Superior temporal gyrus (tissue), 1 donor: ENCODE data around the gene PRKD1.
"Not testable (repeated sequence)": the region's sequence is repeated elsewhere in the genome, so short reads cannot be mapped to it uniquely, and the experiment has no call there.

Experiments used
- DNase-seq: peaks from one replicate; pipeline ENCODE4 v3.0.0-alpha.2; 2016; ENCODE audit errors: extremely low spot score

The PRKD1 gene

DNA sequence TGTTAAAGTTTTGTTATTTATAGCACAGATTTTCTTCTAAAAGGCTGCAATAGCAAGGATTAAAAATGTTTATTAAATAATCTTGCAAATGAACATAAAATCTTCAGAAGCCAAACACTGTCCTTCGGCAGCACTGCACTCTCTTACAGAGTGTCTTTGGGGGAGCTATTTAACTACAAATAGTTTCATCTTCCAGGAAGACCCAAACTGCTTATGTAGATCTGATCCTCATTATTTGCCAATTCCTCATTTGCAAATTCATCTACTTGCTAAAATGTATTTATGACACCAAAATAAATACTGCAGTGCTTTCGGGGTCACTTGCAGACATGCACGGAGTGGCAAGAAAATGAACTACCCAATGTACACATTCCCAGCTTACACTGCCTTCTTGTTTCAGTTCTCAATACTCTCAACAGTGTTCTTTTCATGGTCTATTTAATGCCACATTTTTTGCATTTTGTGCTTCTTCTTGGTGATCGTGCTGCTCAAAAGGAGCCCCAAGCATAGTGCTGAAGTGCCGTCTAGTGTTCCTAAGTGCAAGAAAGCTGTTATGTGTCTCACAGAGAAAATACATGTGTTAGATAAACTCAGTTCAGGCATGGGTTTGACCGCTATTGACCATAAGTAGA, 128.1 kb downstream of the PRKD1 start:
- DNase-seq, result peak; percentile 67

DNA sequence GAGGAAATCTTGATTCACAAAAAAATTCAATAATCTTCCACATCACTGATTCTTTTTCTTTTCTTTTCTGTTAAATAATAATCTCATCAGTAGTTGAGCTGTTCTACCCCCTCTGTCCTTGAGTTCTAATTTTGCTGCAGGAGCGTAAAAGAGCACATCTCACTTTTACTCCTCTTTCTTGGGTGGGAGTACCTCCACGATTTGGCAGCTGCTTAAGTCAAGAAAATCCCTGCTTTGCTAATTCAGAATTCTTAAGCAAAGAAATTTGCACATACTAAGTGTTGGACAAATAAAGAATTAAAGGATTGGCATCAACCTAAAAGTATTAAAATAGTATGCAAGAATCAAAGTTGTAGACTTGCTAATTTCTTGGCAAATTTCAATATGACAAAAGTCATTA, 128.8 kb downstream of the PRKD1 start:
- no peak for DNase-seq

DNA sequence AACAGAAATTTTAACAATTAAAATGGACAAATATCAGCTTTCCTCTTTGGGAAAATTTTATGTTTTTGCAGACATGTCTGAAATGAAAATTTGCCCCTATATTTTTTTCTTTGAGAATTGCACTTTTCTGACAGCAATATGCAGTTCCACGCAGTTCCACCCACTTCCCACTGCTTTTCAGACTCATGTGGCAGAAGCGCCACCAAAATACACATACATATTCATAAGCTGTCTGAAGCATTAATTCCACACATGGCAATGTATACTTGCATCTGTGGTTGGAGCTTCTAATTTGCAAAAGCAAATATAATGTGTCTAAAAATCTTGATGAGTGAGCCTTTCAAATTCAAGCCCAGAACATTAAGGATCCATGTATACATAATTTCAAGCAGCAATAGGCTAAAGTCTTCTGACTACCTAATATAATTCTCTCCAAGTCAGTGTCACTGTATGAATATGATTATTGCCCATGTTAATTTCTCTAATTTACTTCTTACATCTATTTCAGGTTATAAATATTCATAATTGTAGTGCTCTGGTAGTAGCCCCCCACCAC, 129.5 kb downstream of the PRKD1 start:
- DNase-seq, result no peak

DNA sequence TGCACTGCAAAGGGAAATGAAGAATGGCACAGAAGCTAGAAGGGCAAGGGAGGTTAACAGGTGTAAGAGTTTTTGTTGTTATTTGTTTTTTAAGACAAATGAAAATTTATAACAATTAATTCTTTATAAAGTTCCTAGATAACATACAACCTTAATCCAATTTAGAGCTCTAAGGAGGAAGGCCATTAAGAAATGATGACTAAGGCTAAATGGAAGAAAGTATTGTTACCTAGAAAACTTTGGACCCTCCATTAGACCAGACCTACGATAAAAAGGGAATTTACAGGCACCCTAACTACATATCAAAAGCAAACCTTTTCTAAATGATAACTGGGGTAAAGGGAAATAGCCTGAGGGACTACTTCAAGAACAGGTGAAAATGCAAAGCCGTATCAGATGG, 130.8 kb downstream of the PRKD1 start:
- DNase-seq, result no peak

DNA sequence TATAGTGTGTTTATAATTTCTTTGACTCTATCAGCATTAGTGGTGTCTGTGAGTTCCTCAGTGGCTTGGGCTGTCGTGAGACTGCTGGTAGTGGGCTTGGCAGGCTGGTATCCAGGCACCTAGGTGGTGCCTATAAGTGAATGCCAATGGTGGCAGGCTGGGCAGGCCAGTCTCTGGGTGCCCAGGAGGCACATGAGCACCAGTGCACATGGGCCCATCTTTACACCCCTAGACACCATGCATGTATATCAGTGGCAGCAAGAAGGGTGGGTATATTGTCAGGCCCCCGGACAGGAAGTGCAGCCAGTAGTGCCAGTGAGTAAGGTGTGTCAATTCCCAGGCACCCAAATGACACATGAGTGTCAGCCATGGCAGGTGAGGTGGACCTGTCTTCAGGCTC, 138.2 kb downstream of the PRKD1 start:
- DNase-seq, result no peak

DNA sequence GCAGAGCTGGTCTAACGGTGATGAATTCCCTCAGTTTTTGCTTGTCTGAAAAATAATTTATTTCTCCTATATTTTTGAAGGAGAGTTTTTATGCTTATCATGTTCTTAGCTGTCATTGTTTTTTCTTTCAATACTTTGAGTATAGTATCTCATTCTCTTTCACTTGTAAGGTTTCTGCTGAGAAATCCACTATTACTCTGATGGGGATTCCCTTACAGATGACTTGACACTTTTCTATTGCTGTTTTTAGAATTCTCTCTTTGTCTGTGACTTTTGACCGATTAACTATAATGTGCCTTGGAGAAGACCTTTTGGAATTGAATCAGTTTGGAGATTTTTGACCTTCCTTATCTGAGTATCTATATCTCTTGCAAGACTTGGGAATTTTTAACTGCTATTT, 139.6 kb downstream of the PRKD1 start:
- DNase-seq, result no peak

DNA sequence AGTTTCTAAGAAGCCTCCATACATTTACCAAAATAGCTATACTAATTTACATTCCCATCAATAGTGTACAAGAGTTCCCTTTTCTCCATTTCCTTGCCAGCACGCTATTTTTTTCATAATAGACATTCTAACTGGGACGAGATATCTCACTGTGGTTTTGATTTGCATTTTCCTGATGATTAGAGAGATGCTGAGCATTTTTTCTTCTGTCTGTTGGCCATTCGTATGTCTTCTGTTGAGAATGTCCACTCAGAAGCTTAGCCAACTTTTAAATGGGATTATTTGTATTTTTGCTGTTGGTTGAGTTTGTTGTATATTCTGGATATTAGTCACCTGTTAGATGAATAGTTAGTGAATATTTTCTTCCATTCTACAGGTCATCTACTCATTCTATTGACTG, 144.1 kb downstream of the PRKD1 start:
- no peak for DNase-seq

DNA sequence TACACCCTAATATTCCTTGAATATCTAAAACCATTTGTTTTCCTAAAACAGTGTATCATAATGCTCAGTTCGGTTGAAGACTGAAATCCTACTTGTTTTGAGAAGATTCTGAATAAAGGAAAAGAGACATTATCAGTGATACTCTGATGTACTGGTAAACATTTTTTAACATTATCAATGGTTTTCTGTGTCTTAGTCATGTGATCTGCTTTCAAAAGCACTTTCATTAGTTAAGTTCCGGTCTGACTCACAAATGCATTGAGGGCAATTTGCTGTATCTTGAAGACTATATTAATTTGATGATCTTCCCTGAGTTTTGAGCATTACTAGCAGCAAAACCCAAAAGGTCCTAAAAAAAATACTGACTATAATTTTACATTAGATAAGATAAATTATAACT, 145.6 kb downstream of the PRKD1 start:
- no peak for DNase-seq

DNA sequence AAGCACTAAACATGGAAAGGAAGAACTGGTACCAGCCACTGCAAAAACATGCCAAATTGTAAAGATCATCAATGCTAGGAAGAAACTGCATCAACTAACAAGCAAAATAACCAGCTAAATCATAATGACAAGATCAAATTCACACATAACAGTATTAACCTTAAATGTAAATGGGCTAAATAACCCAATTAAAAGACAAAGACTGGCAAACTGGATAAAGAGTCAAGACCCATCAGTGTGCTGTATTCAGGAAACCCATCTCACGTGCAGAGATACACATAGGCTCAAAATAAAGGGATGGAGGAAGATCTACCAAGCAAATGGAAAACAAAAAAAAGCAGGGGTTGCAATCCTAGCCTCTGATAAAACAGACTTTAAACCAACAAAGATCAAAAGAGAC, 150.5 kb downstream of the PRKD1 start:
- DNase-seq, result not testable (repeated sequence)

DNA sequence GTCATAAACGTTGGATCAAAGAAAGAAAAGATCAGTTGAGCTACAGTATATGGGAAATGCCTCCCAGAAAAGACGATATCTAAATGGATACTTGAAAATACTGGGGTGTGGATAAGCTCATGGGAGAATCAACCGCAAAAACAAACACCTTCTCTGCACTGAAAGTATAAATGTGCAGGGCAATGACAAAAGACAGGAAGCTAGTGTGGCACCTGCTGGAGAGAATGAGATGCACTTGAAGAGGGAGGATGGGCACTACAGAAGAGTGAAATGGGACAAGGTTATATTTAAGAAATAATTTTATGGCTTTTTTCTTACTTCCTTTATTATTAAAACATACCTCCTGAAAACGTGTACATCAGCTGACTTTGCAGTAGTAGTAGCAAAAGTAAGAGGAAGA, 153.7 kb downstream of the PRKD1 start:
- no peak for DNase-seq

DNA sequence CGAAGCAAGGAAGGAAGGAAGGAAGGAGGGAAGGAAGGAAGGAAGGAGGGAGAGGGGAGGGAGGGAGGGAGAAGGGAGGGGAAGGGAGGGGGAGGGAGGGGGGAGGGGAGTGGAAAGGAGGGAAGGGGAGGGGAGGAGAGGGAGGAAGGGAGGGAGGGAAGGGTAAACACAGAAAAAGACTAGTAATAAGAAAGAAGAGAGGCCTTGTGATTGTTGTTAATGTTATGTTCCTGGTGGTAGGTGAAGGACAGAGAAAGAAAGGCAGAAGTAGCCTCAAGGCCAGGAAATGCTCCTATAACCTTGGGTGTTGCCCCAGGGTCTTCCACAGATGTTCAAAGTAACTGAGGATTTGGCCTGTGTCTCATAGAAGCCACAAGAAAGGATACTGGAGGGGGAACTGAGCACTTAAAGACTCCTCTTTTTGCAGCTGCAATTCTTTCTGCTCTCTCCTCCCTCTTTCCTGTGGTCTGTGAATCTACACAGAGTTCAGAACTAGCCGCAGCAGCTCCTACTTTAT, 164.2 kb downstream of the PRKD1 start:
- no peak for DNase-seq

DNA sequence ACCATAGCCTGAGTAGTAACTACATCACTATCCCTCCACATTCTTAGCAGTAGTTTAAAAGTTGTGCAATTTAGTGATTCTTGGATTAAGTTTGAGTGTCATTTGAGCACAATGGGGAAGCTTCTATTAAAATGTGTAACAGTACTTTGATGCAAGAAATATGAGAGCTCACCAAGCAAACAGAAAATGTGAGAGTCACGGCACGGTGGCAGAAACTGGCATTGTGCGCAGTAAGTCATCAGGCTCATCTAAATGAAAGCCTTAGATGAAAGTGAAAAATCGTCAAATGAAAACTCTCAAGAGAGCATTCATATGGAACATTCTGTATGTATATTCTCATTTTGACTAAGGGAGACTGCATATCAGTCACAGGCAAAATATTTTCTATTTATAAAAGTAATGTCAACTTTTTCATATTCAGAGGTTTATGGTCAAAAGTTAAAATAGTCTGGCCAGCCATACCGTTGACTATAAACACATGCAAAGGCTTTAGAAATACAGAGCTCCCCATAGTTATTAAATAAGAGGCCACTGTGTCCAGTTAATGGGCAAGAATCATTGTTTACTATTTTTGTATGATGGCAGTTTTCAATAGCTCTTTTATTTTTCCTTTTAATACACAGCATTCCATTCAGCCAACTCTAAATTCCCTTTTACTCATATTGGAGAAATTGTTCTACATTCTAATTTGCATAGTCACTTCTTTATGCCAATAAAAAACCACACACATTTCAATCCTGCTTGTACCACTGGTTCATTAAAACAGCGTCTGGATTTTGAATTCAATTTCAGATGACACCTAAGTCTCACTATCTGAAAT, 167.9 kb downstream of the PRKD1 start:
- DNase-seq, result peak; percentile 74

DNA sequence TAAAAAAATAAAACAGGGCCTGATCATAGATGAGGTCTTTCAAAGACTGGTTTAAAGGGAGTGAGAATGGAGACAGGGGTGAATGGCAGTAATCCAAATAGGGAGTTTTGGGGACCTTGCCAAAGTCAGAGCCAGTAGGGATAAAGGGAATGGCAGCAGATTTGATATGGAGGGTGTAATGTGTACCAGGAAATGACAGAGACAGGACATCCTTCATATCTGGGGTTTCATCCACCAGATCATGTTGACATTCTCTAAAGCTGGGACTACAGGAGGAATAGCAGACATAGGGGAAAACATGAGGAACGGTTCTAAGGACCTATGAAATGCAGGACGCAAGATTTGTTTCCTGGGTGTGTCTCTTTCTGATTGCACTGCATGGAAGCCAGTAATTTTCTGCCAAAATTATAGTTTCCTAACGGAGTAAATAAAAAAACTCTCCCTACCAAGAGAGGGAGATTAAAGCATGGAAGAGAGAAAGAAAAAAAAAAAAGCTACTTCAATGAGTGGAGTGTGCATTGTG, 169.9 kb downstream of the PRKD1 start:
- DNase-seq, result no peak

DNA sequence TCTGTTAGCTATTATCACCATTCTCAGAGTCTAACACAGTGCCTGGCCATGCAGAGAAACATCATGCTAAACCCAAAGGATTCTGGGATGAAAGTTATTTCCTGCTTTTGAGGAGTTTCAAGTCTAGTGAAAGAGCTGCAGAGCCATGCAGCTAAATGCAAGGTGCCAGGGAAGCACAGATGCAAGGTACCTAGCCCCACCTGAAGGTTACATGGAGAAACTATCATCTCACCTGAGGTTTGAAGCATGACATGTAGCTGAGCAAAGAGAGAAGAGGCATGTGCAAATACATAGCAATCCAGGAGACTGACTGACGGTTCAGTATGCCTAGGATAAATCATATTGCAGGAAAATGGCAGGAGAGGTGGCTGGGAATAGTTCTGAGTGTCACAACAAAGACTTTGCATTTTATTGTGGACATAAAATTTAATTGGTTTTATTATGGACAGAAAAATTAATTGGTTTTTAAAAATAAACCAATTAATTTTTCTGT, 170.4 kb downstream of the PRKD1 start:
- no peak for DNase-seq

DNA sequence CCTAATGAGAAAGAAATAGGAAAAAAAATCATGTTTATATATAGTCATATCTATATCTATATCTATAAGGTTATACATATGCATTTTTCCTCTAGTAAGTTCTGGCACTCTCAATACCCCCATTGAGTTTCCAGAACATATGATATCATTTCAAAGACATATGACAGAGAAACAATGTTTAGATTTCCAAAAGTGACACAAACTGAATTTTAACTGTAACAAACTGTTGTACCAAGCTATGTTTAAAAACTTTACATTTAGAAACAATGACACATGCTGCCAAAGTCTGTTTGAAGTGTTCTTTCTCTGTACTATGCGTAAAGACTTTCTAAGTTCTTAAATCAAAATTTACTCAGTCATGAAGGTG, 171.6 kb downstream of the PRKD1 start:
- DNase-seq, result no peak

DNA sequence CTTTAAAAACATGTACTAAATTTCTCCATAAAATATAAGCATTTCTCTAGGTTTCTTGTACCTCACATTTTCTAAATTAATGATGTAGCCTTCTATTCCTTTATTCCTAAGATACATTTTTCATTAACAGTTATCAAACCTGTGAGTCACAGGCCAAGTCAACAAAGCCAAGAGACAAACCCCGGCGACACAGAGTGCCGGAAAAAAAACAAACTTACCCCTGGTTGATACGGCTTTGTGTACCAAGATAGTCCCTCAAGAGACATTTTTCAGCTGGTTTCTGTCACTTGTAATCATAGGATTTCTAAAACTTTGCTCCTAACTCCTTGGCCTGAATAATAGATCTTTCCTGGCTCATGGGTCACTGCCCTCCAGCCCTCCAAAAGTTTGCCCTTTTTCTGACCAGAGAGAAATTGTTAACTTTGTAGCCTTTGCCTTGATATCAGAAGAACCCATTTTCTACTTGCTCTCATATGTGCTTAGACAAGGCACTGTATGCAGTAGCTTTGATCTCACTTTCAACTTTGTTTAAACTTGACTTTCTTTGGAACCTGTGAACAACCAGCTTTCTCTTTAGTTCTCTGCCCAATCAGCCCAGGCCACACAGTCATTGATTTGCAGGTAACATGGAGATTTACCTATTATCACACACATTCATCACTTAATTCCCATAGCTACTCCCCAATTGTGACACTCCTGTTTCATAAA, 172.2 kb downstream of the PRKD1 start:
- no peak for DNase-seq

DNA sequence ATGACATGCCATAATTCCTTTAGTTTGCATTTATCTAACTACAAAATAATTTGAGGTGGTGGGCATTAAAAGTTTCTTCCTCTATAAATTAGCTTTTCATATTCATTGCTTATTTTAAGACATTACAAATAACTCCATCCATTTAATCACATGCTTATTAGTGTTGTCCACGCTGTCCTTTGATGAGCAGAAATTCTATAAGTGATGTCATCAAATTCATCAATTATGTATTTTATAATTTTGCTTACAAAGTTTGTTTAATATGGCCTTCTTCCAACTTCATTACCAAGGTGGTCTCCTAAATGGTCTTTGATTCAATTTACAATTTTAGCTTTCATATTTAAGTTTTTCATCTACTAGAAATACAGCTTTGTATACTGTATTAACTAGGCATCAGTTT, 173.5 kb downstream of the PRKD1 start:
- no peak for DNase-seq

DNA sequence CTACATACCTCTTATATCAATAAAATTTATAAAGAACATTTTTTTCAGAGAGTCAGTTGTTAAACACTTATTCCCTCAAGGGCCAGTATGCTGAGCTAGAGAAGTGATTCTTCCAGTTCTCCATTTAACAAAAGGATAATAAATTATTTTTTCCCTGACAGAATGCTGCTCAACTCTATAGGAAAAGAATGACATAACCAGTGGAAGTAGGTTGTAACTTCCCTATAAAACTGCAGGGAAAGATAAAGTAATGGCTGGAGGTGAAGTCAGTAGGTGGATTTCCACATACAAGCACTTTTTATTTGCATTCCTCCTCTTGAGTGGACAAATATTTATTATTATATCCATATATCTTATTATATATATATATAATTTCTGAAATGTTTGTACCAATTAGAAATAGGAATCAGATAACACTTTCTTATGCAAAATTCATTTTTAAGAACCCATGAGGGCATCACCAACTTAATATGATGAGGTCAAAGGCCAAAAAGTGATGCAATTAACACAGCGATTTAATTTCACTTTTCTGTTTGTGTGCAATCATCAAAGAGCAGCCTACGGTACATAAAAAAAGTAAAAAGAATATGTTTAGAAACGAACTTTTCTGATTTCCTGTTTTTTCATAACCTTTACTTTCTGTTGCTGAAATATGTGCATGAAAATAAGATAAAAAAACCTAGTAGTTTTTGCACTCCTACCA, 175.3 kb downstream of the PRKD1 start:
- DNase-seq, result peak; percentile 34

DNA sequence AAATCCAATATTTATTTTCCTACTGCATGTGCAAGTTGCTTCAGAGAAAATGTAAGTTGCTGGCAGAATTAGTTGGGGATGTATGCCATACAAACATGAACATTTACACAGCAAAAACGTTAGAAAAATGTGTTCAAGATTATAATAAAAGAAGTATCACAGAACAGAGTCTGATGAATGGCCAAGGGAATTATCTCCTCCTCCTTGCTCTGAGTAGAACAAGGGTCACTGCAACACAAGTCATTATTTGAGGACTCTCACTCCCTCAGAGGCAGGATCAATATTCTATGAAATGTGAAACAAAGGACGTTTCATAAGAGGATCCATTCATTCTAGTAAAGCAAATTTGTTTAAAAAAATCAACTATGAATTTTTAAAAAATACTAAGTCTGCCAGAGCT, 177.8 kb downstream of the PRKD1 start:
- no peak for DNase-seq

DNA sequence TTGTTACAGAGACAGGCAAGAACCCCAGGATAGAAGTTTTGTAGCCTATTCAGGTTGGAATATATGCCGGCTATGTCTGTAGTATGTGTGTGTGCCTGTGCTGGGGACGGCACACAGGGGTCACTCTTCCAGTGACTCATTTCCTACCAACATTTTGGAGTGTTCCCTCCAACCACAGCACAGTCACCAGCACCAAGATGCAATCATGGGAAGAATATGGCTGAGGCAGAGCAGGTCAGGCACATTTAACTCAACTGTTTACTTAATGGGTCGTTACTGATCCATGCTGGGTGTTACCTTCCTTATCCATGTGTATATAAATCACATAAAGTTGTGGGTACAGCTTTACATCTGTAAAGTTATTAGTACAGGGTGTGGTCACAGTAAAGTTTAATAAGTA, 178.3 kb downstream of the PRKD1 start:
- DNase-seq, result no peak

DNA sequence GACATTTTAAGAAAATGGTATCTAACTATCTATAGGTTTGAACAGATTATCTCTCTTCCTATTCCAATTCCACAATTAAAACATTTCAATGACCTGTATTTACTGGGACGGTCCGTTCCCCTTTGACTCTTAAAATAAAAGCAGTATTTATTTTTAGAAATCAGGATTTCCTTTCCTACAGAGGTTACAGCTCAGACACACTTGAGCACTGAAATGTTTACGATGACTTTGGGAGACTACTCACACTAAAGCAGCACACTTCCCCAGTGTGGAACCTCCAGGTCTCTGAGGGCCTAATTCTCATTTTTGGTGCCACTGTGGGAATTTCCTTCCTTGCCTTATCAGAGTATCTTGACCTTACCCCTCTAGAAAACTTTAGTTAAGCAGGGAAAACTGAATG, 181.8 kb downstream of the PRKD1 start:
- DNase-seq, result no peak
